Stimulated activated CD4-positive, alpha-beta T cell treated with anti-CD3 and anti-CD28 coated beads, TNF-alpha, amount 100 ng/mL, for 4 hours (primary cell): ENCODE measurements around the gene SAFB.

Source experiments
- DNase-seq, 3 experiments: peaks; one replicate each; pipeline ENCODE4 v3.0.0-alpha.2; 2020; ENCODE audit warnings: low read depth in 3 of 3

SAFB gene

GRCh38 chr19:5622465-5623396 is at the start of gene SAFB, which contains the start of gene SAFB2:
Gene SAFB (plus strand): TSS chr19:5623083. CDS start chr19:5623206, 123 bp downstream.
Gene SAFB2 (minus strand): TSS chr19:5622776. CDS start chr19:5622715, 61 bp downstream.
- peak; percentile 97 to 99 (median 99) for DNase-seq

- DNase-seq, result no peak
These were observed 47.3 kb upstream of the SAFB start for GRCh38 chr19:5575590-5575989.

- DNase-seq, result peak; percentile 37 to 57 (median 47)
These were observed 44.6 kb upstream of the SAFB start for GRCh38 chr19:5578097-5578846.

GRCh38 chr19:5579286-5579685 is 43.6 kb upstream of the SAFB start:
- no peak for DNase-seq

GRCh38 chr19:5579697-5580096 is 43.2 kb upstream of the SAFB start:
- DNase-seq, result no peak

GRCh38 chr19:5580161-5580571 is 42.7 kb upstream of the SAFB start:
- no peak for DNase-seq

- DNase-seq, result peak; percentile 10 to 14 (median 11)
These were observed 37.2 kb upstream of the SAFB start for GRCh38 chr19:5585461-5586299.

- DNase-seq, result no peak
These were observed 36.4 kb upstream of the SAFB start for GRCh38 chr19:5586300-5587070.

- no peak for DNase-seq
These were observed 35.8 kb upstream of the SAFB start for GRCh38 chr19:5587071-5587455.

- no peak for DNase-seq
These were observed 35.2 kb upstream of the SAFB start for GRCh38 chr19:5587661-5588060.

- DNase-seq, result no peak
These were observed 34.4 kb upstream of the SAFB start for GRCh38 chr19:5588441-5588840.

GRCh38 chr19:5588906-5589676 is 33.8 kb upstream of the SAFB start:
- no peak for DNase-seq

GRCh38 chr19:5590151-5590864 is 32.6 kb upstream of the SAFB start:
- DNase-seq, result no peak

GRCh38 chr19:5590865-5591154 is 32.1 kb upstream of the SAFB start:
- DNase-seq, result no peak

- DNase-seq, result no peak
These were observed 31.4 kb upstream of the SAFB start for GRCh38 chr19:5591476-5591875.

- DNase-seq, result no peak
These were observed 30.1 kb upstream of the SAFB start for GRCh38 chr19:5592531-5593342.

GRCh38 chr19:5593343-5594255 is 29.3 kb upstream of the SAFB start:
- no peak for DNase-seq

GRCh38 chr19:5594521-5594950 is 28.3 kb upstream of the SAFB start:
- DNase-seq, result no peak
